HCT116 (cell line): ENCODE results near the gene TAL2. TPM values are rescaled to one million over a fixed set of nuclear protein-coding genes. Genes with fewer than 3 reads are reported as not detected.

Source experiments
- ATAC-seq: fragments of 200-7000 bp; cut with Tn5 transposase; 2 replicates; pipeline ENCODE4 v1.9.1; 2020; ENCODE audit warnings: mild to moderate bottlenecking, moderate library complexity
- BruUV-seq: library from RNA; stranded (reverse); fragments of 400-500 nt; replicated peaks from 2 replicates; lab custom pipeline; 2021; lab: Mats Ljungman, UMichigan
- CTCF ChIA-PET: fragments of 300-600 bp; sonication (Branson Sonifier 250); formaldehyde crosslinking; loops from one replicate; lab custom pipeline; 2021; ENCODE audit warnings: antibody characterized with exemption; lab: Charles Lee
- POLR2A ChIA-PET: fragments of 300-600, 350-600 bp; sonication (Branson Sonifier 250); formaldehyde crosslinking; loops from one replicate; lab custom pipeline; 2021; ENCODE audit warnings: antibody characterized with exemption; lab: Charles Lee
- RAD21 ChIA-PET, 2 experiments: fragments of 300-600 bp; sonication (Branson Sonifier 250); formaldehyde crosslinking; loops; one replicate each; lab custom pipeline; 2023; ENCODE audit warnings: low total read pairs in 2 of 2; ENCODE audit not compliant: uncharacterized antibody in 2 of 2, unreplicated experiment in 2 of 2, low non-redundant PET in 1 of 2; lab: Charles Lee
- DNase-seq: peaks from one replicate; pipeline ENCODE4 v3.0.0-alpha.2; 2010; ENCODE audit warnings: low read depth, low spot score
- H2AFZ ChIP-seq: fragments of 200-600 bp; shearing (Covaris generic), sonication (generic); 2 replicates; pipeline ENCODE4 v1.6.1; 2017; ENCODE audit warnings: low read depth, mixed run types, mixed read lengths, antibody characterized with exemption, low read length; ENCODE audit not compliant: poor library complexity, severe bottlenecking
- H3K27ac ChIP-seq: 2 replicates; pipeline ENCODE4 v1.5.1; 2012; ENCODE audit warnings: low read depth, low read length
- H3K27me3 ChIP-seq: fragments of 200-600 bp; sonication (generic); 2 replicates; pipeline ENCODE4 v1.6.1; 2016; ENCODE audit warnings: mixed run types, low read length, mixed read lengths; ENCODE audit not compliant: insufficient read depth
- H3K36me3 ChIP-seq, 2 experiments: fragments of 200-500 bp in 1 of 2; fragments of 200-600 bp in 1 of 2; sonication (Bioruptor generic) in 1 of 2; sonication (generic) in 1 of 2; 2 replicates each; pipeline versions ENCODE4 v1.5.1 to v1.6.1; 2014 to 2016; ENCODE audit warnings: low read length in 2 of 2, inconsistent platforms in 1 of 2, mixed read lengths in 1 of 2, mixed run types in 1 of 2; ENCODE audit not compliant: insufficient read depth in 2 of 2, control insufficient read depth in 1 of 2
- H3K4me1 ChIP-seq, 2 experiments: fragments of 200-600 bp in 1 of 2; sonication (generic) in 1 of 2; 2 replicates each; pipeline versions ENCODE4 v1.5.1 to v1.6.1; 2012 to 2017; ENCODE audit warnings: low read length in 2 of 2, inconsistent platforms in 1 of 2, mild to moderate bottlenecking in 1 of 2, mixed read lengths in 1 of 2, mixed run types in 1 of 2, moderate library complexity in 1 of 2; ENCODE audit not compliant: insufficient read depth in 2 of 2, control insufficient read depth in 1 of 2
- H3K4me2 ChIP-seq: fragments of 200-600 bp; sonication (generic); 2 replicates; pipeline ENCODE4 v1.6.1; 2017; ENCODE audit warnings: mixed run types, low read length, mixed read lengths
- H3K4me3 ChIP-seq, 2 experiments: fragments of 200-600 bp in 1 of 2; sonication (generic) in 1 of 2; replicated peaks in 1 of 2; 2 replicates each; pipeline ENCODE4 v1.5.1; 2011 to 2016; ENCODE audit warnings: low read length in 2 of 2, control low read depth in 1 of 2, low read depth in 1 of 2, mild to moderate bottlenecking in 1 of 2, mixed read lengths in 1 of 2, mixed run types in 1 of 2
- H3K79me2 ChIP-seq: fragments of 200-600 bp; sonication (generic); 2 replicates; pipeline ENCODE4 v1.6.1; 2017; ENCODE audit warnings: mild to moderate bottlenecking, mixed run types, low read length, moderate library complexity, mixed read lengths; ENCODE audit not compliant: insufficient read depth
- H3K9ac ChIP-seq: fragments of 200-600 bp; sonication (generic); 2 replicates; pipeline ENCODE4 v1.6.1; 2016; ENCODE audit warnings: low read length, mixed read lengths
- H3K9me2 ChIP-seq: fragments of 200-600 bp; sonication (generic), shearing (Covaris generic); 2 replicates; pipeline ENCODE4 v1.6.1; 2017; ENCODE audit warnings: mixed run types, mild to moderate bottlenecking, moderate library complexity; ENCODE audit not compliant: insufficient read depth
- H3K9me3 ChIP-seq, 2 experiments: fragments of 200-500 bp in 1 of 2; fragments of 200-600 bp in 1 of 2; sonication (Bioruptor generic) in 1 of 2; sonication (generic) in 1 of 2; 2 replicates each; pipeline ENCODE4 v1.6.1; 2014 to 2017; ENCODE audit warnings: low read length in 2 of 2, mixed read lengths in 2 of 2, inconsistent platforms in 1 of 2, low read depth in 1 of 2, mild to moderate bottlenecking in 1 of 2, mixed run types in 1 of 2, moderate library complexity in 1 of 2; ENCODE audit not compliant: control insufficient read depth in 1 of 2, insufficient read depth in 1 of 2
- H4K20me1 ChIP-seq: fragments of 200-600 bp; sonication (generic), shearing (Covaris generic); 2 replicates; pipeline ENCODE4 v1.6.1; 2017; ENCODE audit warnings: mixed run types, mild to moderate bottlenecking, moderate library complexity; ENCODE audit not compliant: insufficient read depth
- CBX3 ChIP-seq: IDR thresholded peaks from 2 replicates; pipeline ENCODE4 v1.6.1; 2012; ENCODE audit warnings: low read depth
- CEBPB ChIP-seq: IDR thresholded peaks from 2 replicates; pipeline ENCODE4 v1.6.1; 2012; ENCODE audit warnings: low read depth
- CTCF ChIP-seq, 3 experiments: fragments of 200-600 bp in 1 of 3; sonication (generic) in 1 of 3; IDR thresholded peaks in 2 of 3; conservative IDR thresholded peaks in 1 of 3; 2 replicates each; pipeline ENCODE4 v1.5.1; 2012 to 2017; ENCODE audit warnings: low read depth in 2 of 3, low read length in 2 of 3, antibody characterized with exemption in 1 of 3, borderline replicate concordance in 1 of 3, control low read depth in 1 of 3, mild to moderate bottlenecking in 1 of 3, mixed read lengths in 1 of 3, mixed run types in 1 of 3, moderate library complexity in 1 of 3; ENCODE audit not compliant: insufficient read depth in 1 of 3
- EGR1 ChIP-seq: IDR thresholded peaks from 2 replicates; pipeline ENCODE4 v1.6.1; 2012; ENCODE audit warnings: low read depth
- ELF1 ChIP-seq: IDR thresholded peaks from 2 replicates; pipeline ENCODE4 v1.6.1; 2012; ENCODE audit warnings: low read depth, borderline replicate concordance
- EZH2phosphoT487 ChIP-seq: fragments of 200-600 bp; IDR thresholded peaks from 2 replicates; pipeline ENCODE4 v1.6.1; 2018; ENCODE audit warnings: antibody characterized with exemption, borderline replicate concordance
- FOSL1 ChIP-seq: IDR thresholded peaks from 2 replicates; pipeline ENCODE4 v1.6.1; 2012; ENCODE audit warnings: low read depth
- MAX ChIP-seq: IDR thresholded peaks from 2 replicates; pipeline ENCODE4 v1.6.1; 2012
- POLR2A ChIP-seq: IDR thresholded peaks from 2 replicates; pipeline ENCODE4 v1.7.0; 2011; ENCODE audit warnings: borderline replicate concordance; ENCODE audit not compliant: insufficient read depth, insufficient read length; ENCODE audit errors: extremely low read depth
- SIN3A ChIP-seq: IDR thresholded peaks from 2 replicates; pipeline ENCODE4 v1.6.1; 2012; ENCODE audit warnings: low read depth
- SP1 ChIP-seq: IDR thresholded peaks from 2 replicates; pipeline ENCODE4 v1.6.1; 2012; ENCODE audit warnings: low read depth
- SRF ChIP-seq: IDR thresholded peaks from 2 replicates; pipeline ENCODE4 v1.6.1; 2012; ENCODE audit warnings: low read depth
- TCF7L2 ChIP-seq: IDR thresholded peaks from 2 replicates; pipeline ENCODE4 v1.7.0; 2011; ENCODE audit warnings: borderline replicate concordance, inconsistent platforms; ENCODE audit not compliant: insufficient read depth, insufficient read length; ENCODE audit errors: extremely low read depth
- YY1 ChIP-seq: IDR thresholded peaks from 2 replicates; pipeline ENCODE4 v1.6.1; 2011; ENCODE audit warnings: low read length, low read depth, moderate library complexity, mild to moderate bottlenecking; ENCODE audit not compliant: insufficient replicate concordance; ENCODE audit errors: extremely low read depth
- ZNF274 ChIP-seq: fragments of 200-500 bp; sonication (Bioruptor generic); IDR thresholded peaks from 2 replicates; pipeline ENCODE4 v1.6.1; 2014; ENCODE audit warnings: mild to moderate bottlenecking, low read depth, low read length, inconsistent platforms
- intact Hi-C: fragments of 100-400 bp; cut with micrococcal nuclease; formaldehyde crosslinking; loops from 2 replicates; pipeline ENCODE4 v1.10.0; 2022
- total RNA-seq: library from RNA; stranded (reverse); gene quantifications from one replicate; pipeline ENCODE4 v1.2.1, GENCODE V29; 2021; ENCODE audit not compliant: unreplicated experiment

Gene TAL2
- total RNA-seq, 1 experiment from 2014 or later: not detected

GRCh38 chr9:105706156-105706555 is 43.9 kb downstream of the TAL2 start (continued):
- TF ChIP-seq FOSL1 (no peak), MAX (no peak), ZNF274 (no peak), POLR2A (no peak), EGR1 (no peak), CTCF (IDR thresholded peaks at IDR 0.05 in 2 of 3, conservative IDR thresholded peaks at IDR 0.05 in 1 of 3; ENCODE audit: borderline replicate concordance in 1 of 3, insufficient read depth in 1 of 3, low read depth in 2 of 3, low read length in 2 of 3) (no peak)

- POLR2A ChIA-PET: no interaction called here
- Histone ChIP-seq H3K27ac (no peak overlapping the region), H3K4me3 (no peak overlapping the region), H3K9me2 (no peaks in the 10 kb centered on the region), H3K79me2 (no peaks in the 10 kb centered on the region), H3K9ac (no peak overlapping the region), H3K9me3 (no peaks in the 10 kb centered on the region), H3K4me2 (no peak overlapping the region), H2AFZ (no peak overlapping the region), H4K20me1 (no peaks in the 10 kb centered on the region), H3K4me1 (no peaks in the 10 kb centered on the region), H3K36me3 (0 out of 4 replicates have a peak, but pooled peaks cover 0 to 5% of the 10 kb centered on the region in 2 experiments), H3K27me3 (no peaks in the 10 kb centered on the region)
- intact Hi-C loops: no loop called here
- DNase-seq: no peak
- RAD21 ChIA-PET: no interaction called here
- CTCF ChIA-PET: interaction anchor here (3.3 kb wide), 1 partner anchor 10 kb away, joined by 10 read pairs; no protein-coding TSS in a partner anchor
- TF ChIP-seq EZH2phosphoT487: no peak
- no peak for TF ChIP-seq YY1
- TF ChIP-seq SRF: no peak
- TF ChIP-seq POLR2A: no peak
- no peak for TF ChIP-seq CTCF (IDR thresholded peaks at IDR 0.05 in 2 of 3, conservative IDR thresholded peaks at IDR 0.05 in 1 of 3; ENCODE audit: borderline replicate concordance in 1 of 3, insufficient read depth in 1 of 3, low read depth in 2 of 3, low read length in 2 of 3)
- no peak for TF ChIP-seq SIN3A
- TF ChIP-seq ELF1: no peak
- no peak for TF ChIP-seq CEBPB
- TF ChIP-seq SP1: no peak
- no peak for TF ChIP-seq CBX3
- TF ChIP-seq MAX: no peak
- no peak for TF ChIP-seq TCF7L2
- ATAC-seq: no peak
- BruUV-seq: no TSS peak
Observed at GRCh38 chr9:105708405-105708804, 46.1 kb downstream of the TAL2 start.
